ENCODE measurements around the gene GIT2.
"Not testable (repeated sequence)": the region's sequence is repeated elsewhere in the genome, so short reads cannot be mapped to it uniquely, and the experiment has no call there.

The GIT2 gene

DNA sequence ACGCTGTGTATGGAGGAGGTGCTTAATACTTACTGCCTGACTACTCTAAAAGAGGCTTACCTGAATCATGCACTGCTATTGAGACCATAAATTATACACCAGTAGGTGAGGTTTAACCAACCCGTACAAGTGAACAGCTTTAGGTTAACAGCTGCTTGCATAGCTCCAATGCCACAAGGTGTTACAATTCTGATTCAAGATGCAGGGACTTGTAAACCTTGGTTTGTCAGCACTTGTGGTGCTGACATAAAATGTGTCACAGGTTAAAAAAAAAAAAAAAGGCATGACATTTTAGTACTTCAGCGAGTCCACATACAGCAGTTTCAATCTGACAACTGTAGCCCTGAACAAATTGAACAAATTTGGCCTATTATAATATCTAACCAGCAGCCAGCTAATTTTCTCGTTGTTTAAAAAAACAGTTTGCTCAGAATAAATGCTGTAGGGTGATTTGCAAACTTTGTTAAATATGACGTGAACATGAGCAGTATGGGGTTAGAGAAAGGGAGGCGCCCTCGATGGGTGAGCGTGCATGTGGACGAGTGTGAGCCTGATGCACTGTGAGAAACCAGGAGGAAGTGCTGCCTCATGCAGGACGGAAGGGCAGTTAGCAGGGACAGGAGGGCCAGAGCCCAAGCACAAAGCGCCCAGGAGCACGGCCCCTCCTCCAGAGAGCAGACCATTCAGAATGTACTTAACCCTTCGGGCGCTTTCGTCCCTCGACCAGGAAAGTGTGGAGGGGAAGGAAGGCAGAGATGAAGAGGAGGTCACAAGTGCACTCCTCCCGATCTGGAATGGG lies 51.4 kb downstream of the GIT2 start:
- no peak for DNase-seq

DNA sequence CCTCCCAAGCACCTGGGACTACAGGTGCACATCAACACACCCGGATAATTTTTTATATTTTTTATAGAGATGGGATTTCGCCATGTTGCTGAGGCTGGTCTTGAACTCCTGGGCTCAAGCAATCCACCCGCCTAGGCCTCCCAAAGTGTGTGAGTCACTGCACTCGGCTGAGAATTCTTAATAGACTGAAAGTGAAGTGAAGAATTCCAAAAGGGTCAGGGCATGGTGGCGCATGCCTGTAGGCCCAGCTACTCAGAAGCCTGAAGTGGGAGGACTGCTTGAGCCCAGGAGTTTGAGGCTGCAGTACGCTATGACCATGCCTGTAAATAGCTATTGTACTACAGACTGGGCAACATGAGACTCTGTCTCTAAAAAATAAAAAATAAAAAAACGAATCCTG lies 52.4 kb downstream of the GIT2 start:
- no peak for DNase-seq

DNA sequence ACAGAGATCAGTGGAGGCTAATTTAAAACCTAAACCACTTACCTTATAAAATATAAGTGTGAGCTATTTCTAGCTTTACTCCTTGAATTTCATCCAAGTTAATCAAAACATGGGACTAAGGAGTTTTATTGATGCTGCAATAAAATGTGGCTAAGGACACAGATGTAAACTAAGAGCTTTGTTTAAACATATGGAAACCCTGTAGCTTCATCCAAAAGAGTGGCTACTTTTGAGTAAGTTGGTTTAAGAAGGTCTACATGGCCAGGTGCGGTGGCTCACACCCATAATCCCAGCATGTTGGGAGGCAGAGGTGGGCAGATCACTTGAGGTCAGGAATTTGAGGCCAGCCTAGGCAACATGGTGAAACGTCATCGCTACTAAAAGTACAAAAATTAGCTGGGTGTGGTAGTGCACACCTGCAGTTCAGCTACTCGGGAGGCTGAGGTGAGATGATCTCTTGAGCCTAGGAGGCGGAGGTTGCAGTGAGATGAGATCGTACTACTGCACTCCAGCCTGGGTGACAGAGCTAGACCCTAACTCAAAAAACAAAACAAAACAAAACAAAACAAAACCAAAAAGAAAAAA lies 55.7 kb downstream of the GIT2 start:
- DNase-seq = no peak

DNA sequence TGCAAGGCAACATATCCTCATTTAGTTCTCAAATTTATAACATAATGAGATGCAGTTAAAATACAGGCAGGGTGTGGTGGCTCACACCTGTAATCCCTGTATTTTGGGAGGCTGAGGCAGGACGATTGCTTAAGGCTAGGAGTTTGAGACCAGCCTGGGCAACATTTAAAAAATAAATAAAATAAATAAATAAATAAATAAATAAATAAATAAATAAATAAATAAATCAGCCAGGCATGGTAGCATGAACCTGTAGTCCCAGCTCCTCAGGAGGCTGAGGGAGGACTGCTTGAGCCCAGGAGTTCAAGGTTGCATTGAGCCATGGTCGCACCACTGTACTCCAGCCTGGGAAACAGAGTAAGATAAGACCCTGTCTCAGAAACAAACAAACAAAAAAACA lies 56.7 kb downstream of the GIT2 start:
- no peak for DNase-seq

DNA sequence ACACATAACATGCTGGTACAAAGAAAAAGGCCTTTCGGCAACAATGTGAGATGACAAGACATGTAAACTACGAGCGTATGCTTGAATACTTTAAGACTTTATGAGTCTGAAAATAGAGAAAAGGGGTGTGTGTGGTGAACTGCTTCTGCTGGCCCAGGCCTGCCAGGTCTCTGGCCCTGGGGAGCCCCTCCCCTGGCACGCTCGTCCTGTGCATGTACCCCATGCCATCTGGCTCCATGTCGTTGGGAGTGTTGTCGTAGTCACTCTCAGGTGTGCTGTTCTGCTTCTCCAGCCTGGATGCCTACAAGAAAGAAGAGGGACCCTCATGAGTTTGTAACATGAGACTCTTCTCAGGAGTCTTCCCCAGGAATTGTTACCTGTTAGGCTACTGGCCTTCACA lies 57.2 kb downstream of the GIT2 start:
- no peak for DNase-seq

DNA sequence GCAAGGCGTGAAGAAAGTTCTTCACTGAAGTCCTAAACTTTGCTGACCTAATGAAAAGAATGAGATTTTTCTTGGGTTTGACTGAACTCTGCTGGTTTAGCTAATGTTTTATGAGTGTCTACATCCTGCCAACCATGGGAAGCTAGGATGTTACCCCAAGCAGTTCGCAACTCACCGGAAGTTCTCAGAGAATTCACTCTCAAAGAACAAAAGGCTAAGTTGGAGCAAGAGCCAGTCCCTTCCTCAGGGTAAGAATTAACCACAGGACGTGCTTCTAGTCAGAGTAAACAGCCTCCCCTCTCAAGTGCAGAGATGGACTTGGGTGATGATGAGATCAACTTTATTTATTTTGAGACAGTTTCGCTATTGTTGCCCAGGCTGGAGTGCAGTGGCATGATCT lies 58.8 kb downstream of the GIT2 start:
- DNase-seq = no peak

DNA sequence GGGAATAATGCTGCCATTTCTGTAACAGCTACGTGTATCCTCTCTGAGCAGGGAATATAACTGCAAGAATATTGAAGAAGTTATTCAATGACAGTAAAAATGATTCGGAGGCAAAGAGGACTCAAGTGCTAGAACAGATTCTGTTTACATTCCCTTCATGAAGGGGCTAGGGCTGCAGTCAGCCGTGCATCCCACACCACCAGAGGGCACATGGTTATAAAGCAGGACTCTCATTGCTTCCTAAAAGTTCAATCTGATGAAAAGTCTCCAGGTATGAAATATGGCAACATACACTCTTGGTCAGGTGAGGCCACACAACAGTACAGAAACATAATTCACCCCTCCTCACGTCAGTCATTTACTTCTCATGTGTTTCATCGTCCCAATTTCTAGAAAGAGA lies 62.1 kb downstream of the GIT2 start:
- DNase-seq = no peak

DNA sequence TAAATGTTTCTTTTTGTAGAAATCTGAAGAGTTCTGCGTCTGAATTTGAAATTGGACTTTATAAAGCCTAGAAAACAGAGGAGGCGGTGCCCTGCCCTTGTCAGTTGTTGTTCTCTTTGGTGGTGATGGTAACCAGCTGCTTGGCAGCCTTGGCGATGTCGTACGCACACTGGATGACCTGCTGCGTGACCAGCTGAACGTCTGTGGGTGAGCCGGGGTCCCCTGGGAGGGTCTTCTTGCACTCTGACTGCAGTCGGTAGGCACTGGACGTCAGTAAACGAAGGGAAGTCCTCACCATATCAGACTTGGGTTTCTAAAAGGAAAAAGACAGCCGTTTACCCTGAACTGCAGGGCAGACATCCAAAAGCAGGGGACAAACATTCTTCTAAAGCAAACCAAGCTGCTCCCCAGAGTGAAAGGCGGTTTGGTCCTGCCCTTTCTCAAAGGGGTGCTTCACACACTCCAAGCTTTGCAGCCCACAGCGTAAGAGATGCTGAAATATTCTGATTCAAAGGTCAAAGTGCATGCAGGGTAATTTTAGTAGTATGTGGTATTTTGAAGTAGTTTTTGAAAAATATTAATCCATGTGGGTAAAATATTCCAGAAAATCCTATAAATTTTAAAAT lies 63.2 kb downstream of the GIT2 start:
- no peak for DNase-seq

DNA sequence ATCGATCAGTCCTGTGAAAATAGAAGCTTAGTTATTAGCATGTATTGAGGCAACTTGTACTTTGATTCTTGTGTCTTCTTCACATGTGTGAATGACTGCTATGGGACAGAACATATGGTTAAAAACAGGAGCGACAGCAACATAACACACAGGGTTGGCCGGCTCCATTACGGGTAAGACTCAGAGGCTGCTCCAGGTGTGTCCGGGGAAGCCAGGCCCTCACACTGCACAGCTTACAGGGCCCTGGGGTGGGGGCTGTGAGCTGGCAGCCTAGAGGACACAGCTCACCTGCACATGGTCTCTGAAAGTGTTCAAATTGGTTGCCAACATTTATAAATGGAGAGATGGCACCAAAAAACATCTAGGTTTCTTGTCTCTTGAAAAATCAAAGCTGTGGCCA lies 65.0 kb downstream of the GIT2 start:
- DNase-seq = no peak

DNA sequence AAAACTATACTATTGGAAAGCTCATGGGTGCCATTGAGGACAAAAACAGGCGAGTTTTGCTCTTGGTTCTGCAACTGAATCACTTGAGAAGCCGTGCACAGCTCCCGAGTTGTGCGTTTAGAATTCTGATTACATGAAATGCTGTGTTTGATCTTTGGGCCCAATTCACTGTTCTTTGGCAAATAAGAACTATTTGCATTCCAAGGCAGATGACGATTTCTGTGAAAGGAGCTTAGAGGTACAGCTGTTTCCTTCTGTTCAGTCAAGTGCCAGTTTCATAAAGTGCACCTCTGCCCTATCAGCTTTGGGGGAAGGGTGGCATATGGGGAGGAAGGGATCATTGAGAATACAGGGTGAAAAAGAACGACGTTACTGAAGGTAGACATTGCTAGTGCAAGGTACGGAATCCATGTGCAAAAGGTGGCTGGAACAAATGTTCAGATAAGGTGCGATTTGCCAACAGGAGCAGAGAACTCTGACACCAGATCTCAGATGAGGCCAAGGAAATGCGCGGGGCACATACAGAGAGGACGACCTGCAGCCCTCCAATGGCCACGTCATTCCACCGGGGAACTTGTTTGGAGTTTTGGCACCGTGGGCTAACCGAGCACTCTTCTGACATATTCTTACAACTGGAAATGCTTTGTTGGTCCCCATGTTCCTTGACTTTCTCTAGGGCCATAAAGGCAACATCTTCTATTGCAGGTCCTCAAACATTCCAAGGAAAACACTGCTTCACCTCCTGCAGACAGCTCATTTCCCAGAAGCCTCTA lies 66.0 kb downstream of the GIT2 start:
- no peak for DNase-seq

DNA sequence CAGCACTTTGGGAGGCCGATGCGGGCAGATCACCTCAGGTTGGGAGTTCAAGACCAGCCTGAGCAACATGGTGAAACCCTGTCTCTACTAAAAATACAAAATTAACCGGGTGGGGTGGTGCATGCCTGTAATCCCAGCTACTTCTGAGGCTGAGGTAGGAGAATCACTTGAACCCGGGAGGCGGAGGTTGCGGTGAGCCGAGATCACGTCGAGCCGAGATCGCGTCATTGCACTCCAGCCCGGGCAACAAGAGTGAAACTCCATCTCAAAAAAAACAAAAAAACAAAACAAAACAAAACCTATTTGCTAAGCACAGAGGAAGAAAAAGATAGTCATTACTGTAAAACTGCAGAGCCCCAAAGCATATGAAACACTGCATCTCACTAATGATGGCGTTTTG lies 66.8 kb downstream of the GIT2 start:
- not testable (repeated sequence) for DNase-seq

DNA sequence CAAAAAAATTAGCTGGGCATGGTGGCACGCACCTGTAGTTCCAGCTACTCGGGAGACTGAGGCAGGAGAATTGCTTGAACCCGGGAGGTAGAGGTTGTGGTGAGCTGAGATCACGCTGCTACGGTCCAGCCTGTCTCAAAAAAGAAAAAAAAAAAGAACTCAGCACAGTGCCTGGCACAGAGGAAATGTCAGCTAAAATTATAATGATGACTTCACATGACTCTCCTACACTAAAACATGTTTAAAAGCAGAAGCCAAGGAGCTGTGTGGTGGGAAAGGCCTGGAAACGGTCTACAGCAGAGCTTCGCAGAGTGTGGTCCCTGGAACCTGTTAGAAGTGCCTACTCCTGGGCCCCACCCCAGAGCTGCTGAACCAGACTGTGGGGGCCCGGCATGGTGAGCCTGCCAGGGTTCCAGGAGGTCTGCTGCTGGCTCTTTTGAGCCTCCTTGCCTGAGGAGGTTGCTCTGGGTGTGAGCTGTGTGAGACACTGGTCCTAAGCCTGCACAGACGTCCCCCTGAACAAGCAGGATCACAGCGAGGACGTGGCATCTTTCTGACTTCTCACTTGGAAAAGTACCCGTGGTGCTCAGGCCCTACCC lies 68.0 kb downstream of the GIT2 start:
- DNase-seq = no peak

DNA sequence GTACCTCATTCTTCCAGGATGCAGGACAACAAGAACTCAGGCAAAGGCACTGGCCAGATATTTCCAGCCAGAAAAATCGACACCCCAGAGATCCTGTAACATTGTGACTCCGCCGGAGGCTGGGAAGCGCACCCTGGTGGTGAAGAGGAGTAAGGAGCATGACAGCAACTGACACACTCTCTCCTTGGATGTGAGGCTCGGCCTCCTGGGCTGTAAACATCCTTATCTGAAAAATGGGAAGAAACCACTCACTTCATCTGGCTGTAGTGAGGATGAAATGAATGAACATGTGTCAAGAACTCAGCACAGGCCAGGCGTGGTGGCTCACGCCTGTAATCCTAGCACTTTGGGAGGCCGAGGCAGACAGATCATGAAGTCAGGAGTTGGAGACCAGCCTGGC lies 68.5 kb downstream of the GIT2 start:
- DNase-seq = no peak

DNA sequence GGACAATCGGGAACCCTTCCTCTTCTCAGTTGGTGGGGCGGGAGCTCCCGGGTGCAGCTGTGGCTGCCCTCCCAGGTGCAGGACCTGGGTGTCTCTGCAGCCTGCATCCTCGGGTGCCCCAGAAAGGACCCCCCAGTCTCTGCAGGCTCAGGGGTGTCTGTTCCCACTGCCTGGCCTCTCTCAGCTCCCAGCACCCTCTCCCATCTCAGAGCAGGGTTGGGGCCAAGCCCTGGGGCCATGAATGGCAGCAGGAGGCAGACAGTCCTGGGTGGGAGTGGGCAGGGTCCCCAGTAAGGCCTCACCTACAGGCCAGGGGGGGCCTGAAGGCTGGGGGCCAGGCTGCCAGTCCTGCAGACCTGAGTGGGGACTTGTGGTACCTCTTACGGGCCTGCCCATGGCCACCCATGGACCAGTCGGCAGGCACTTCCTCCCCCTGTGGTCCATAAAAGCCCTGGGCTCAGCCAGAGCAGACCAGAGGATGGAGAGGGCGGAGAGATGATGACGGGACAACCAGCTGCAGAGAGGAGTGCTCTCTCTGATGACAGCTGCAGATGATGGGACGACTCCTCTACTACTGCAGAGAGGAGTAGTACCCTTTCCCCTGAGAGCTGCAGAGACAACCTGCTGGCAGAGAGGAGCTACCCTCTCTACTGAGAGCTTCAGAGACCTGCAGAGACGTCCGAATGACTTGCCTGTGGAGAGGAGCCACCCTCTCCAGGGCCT lies 69.5 kb downstream of the GIT2 start:
- DNase-seq = no peak

DNA sequence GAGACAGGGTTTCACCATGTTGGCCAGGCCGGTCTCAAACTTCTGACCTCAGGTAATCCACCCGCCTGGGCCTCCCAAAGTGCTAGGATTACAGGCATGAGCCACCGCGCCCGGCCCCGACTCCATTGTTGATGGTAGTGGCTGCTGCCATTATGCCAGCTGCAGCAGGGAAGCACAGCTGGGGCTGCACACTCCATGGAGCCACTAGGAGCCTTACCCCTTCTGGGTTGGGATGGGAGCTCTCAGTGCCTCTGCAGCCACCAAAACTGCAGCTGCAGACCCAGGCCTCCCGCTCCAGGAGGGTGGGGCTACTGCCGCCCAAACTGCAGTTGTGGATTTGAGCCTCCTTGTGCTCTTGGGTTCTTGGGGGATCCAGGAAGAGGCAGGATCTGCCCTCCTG lies 70.2 kb downstream of the GIT2 start:
- no peak for DNase-seq

DNA sequence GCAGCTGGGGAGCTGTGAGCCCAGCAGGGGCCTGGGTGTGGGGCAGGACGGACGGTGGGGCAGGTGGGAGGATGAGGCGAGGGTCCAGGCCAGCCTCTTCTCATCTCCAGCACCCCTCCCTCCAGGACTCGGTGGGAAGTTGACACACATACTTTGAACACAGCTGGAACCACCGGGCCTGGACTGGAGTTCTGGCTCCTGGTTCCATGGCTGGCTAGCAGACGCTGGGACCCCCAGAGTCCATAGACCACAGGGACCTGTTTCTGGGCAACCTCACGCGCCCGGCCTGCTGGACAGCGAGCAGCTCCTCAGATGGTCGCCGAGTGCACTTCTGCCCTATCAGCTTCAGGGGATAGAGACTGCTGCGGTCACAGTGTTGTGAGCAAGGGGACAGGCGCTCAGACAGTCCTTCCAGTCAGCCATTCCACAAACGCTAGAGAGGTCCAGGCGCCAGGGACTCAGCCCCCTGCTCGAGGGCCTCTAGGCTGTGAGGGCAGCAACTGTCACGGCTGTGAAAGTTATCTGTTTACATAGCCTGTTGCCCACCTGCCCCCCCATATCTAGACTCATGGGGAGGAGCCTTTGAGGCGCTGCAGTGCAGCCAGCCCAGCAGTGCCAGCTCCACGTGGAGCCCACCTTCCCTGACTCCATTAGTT lies 70.9 kb downstream of the GIT2 start:
- no peak for DNase-seq

DNA sequence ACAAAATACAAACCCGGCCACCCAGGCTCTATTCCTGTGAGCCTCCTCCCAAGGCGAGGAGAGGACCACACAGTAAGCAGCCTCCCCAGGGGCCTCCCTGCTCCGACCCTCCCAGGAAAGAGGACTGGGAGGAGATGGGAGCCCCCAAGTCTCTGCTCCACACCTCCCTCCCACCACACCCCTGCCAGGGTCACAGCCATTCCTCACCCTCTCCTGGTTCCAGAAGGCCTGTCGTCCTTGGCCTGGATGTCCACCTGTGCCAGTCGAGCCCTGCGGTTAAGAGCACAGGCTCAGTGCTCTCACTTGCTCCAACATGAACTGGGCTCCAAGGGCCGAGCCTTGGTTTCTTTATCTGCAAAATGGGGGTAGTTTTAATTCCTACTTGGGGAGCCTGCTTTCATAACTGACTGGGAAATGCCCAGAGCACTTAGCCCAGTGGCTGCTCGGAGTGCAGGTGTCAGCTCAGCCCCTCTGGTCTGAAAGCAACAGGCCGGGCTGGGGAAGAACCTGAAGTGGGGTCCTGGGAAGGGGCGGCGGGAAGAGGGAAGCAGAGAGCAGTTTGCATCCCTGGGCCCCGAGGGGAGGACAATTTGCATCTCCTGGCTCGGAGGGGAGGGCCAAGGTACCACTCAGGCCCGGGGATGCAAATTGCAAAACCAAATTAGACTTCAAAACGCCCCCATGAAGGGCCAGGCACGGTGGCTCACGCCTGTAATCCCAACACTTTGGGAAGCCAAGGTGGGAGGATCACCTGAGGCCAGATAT lies 72.5 kb downstream of the GIT2 start:
- no peak for DNase-seq

DNA sequence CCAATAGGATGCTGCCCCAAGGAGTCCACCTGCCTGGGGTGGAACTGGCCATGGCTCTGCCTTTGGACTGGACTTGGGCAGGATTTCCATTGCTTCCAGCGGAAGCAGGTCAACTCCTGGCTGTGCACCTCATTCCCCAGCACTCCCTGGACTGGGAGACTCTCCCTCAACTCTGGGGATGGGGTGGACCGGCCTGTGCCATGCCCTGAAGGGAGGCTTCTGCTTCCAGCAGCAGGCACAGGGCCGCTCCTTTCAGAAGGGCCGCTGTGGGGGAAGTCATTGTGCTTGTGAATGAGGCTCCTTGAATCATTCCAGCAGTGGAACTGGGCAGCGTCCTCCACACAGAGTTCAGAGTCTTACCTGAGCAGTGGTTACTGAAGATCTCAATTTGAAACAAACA lies 73.1 kb downstream of the GIT2 start:
- DNase-seq = no peak

DNA sequence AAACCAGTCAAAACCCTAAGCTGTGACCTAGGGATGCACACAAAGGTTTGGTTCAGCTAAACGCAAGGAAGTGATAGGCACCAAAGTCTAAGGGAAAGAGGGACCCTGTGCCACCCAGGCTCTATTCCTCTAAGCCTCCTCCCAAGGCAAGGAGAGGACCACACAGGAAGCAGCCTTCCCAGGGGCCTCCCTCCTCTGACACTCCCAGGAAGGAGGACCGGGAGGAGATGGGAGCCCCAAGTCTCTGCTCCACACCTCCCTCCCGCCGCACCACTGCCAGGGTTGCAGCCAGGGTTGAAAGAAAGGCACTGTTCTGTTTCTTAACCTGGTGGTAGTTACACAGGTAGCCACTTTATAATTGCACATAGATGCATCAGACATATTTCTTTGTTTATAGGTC lies 74.2 kb downstream of the GIT2 start:
- no peak for DNase-seq

DNA sequence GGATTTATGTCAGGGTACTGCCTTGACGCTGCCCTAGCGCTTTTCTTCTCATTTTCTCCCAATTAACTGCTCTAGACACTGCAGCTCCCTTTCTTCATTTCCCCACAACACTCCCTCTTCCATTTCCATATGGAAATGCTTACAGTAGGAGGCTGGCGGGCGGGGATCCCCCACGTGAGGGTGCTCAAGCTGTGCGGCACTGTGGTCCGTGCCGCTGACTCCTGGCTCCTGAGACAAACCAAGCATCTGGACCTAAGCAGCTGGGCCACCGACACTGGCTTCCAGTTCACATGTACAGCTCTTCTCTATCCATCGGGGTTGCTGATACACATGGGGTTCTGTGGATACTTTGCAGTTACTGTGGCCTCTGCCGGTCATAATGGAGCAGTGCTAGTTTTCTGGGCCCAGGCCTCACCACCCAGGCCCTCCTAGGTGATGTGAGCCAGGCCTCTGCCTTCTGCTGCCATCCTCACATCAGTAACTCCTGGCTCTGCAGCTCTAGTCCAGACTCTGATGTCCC lies 75.8 kb downstream of the GIT2 start:
- DNase-seq = no peak

DNA sequence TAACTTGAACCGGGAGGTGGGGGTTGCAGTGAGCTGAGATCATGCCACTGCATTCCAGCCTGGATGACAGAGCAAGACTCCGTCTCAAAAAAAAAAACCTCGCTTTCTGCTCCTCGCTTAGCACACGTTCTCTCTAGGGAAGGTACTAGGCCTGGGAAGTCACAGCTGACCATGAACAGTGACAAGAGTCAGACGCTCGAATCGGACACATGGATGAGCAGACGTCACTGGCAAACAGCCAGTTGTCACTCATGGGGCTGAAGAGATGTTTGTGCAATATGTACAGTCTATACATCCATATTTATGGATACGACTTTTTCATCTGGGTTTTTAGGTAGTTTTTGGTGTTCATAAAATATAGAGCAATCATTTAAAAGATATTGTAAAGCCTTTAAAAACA lies 76.7 kb downstream of the GIT2 start:
- no peak for DNase-seq
